HG03280 (cell line): ENCODE results near the gene EEF2K.

Source experiments
- ATAC-seq: cut with Tn5 transposase; IDR thresholded peaks from one replicate; pipeline ENCODE4 v1.9.1; 2021; ENCODE audit warnings: mild to moderate bottlenecking, moderate library complexity; ENCODE audit not compliant: unreplicated experiment

The EEF2K gene

DNA sequence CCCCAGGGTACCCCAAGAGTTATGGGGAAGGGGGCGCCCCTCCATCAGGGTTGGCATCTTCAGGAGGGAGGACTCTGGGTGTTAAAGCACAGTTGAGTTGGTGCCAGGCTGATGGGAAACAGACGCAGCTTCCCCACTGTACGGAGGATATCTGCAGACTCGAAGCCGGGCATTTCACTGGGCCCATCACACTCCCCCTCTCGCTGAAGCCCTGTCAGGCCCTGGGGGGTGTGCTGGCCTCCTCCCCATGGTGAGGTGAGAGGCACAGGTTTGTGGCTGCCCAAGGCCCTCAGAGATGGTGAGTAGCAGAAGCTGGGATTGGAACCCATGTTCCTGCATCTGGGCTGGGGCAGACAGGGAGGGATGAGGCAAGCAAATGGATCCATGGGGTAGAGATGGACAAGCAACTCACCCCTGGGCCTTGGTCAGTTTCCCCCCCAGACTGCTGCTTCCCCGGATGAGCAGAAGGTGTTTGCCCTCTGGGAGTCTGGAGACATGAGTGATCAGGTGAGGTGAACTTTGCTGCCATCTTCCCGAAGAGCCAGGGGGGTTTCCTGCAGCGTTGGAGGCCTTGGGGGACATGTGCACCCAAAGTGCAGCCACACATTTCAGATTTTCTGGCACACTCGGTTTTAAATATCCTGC lies 122.1 kb downstream of the EEF2K start:
- no peak for ATAC-seq

DNA sequence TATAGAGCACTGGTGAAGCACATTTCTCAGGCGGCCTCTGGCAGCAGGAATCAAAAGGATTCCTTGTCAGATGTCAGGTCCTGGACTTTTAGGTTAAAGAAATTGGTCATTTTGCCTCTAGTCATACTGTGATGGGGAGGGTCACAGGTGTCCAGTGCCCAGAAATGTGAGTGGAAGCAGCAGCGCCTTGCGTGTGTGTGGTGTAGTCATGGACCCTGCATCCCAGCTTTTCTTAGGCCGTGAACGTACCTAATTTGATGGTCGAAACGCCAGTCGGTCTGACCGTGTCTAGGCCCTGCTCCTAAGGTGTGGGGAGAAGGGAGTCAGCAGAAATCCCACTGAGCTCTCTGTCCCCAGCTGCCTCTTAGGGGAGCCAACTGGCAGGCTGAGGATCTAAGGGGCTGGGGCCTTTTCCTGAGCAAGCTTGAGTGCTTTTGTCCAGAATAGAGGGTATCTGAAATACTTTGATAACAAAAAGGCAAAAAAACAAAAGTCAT lies 123.2 kb downstream of the EEF2K start:
- no peak for ATAC-seq

DNA sequence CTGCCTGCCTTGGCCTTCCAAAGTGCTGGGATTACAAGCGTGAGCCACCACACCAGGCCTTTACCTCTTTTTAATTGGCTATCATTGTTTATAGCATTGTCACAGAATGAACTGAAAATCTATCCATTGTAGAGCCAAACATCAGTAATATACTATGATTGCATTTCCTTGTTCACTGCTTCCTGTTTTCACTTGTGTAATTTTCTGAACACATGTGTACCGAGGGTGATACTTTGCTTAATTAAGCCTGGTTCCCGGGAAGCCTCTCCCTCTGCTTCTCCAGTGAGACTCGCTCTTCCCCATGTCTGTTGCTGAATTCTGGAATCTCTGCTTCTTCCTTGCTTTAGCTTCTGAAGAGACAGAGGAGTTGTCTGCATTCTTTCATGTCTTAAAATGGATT lies 124.2 kb downstream of the EEF2K start:
- ATAC-seq = no peak

DNA sequence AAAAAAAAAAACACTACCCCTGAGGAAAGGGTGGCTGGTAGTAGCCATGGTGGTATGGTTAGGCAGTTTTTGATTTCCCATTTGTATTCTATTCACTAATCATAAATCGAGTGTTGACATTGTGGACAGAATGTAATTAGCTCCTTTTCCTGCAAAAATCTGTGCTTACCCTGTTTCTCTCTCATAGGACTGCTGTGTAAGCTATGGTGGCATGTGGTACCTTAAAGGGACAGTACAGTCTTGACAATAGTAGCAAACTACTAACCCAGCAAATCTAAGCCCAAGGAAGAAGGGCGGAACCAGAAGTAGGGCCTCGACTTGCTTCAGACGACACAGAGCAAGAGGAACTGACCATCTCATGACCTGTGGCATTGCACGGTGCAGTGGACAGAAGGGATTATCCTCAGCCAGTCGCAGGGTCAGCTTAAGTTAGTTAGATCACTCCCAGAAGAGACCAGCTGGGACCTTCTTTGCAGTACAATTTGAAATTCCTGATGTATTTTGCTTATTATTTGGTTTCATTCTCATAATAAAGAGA lies 127.4 kb downstream of the EEF2K start:
- no peak for ATAC-seq

DNA sequence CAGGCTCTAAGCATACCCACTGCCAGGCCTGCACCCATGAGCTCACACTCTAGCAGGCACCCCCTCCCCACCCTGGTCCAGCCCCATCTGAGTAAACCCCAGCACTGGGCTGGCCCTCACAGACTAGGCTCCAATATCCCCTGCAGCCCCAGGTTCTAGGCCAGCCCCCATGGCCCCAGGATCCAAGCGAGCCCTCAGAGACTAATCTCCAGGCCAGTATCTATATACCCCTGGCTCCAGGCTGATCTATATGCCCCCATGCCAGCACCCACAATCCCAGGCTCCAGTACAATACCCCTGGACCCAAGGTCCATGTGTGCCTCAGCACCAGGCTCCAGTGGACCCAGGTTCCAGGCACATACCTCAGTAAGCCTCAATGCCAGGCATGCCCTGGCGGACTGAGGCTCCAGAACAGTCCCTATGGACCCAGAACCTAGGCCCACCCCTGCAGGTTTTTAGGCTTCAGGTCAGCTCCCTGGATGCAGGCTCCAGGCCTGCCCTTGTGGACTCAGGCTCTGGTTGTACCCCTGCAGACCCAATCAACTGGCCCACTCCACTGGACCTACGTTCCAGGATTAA lies 129.7 kb downstream of the EEF2K start:
- no peak for ATAC-seq

DNA sequence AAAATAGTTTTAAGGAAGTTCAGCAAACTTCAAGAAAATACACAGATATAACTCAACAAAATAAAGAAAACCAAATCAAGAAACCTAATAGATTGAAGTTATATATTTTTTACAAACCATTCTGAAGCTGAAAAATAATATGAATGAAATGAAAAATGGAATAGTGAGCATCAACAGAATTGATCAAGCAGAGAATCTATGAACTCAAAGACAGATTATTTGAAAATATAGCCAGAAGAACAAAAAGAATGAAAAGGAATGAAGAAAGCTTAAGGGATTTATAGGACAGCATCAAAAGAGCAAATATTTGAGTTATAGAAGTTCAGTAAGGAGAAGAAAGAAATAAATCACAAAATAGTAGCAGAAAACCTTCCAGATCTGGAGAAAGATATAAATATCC lies 130.5 kb downstream of the EEF2K start:
- no peak for ATAC-seq

DNA sequence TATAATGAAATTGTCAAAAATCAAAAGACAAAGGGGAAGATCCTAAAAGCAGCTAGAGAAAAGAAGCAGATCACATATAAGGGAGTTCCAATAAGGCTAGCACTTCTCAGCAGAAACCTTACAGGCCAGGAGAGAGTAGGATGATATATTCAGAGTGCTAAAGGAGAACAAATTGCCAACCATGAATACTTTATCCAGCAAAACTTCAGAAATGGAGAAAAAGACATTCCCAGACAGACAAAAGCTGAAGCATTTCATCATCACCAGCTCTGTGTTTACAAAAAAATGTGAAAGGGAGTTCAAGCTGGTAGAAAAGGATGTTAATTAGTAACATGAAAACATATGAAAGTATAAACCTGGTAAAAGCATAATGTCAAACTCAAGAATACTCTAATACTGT lies 131.0 kb downstream of the EEF2K start:
- ATAC-seq = no peak

DNA sequence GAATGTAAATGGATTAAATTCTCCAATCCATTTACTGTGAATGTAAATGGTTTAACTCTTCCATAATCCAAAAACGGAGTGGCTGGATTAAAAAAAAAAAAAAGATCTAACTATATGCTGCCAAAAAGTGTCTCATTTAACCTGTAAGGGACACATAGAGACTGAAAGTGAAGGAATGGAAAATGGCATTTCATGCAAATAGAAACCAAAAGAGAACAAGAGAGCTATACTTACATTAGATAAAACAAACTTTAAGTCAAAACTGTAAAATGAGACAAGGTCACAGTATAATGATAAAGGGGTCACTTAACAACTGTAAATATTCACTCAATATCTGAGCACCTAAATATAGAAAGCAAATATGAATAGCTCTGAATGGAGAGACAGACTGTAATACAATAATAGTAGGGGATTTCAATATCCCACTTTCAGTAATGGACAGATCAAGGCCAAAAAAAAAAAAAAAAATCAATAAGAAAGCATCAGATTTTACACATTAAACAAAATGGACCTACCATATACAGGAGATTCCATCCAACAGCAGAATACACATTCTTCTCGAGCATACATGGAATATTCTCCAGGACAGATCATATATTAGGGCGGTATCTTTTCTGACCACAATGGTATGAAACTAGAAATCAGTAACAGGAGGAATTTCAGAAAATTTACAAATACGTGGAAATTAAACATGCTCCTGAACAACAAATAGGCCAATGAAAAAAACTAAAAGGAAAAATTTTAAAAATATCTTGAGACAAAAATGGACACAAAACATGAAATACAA lies 132.0 kb downstream of the EEF2K start:
- no peak for ATAC-seq
